Suprapubic skin (tissue), 4 donors: Measurements from ENCODE around the gene SP2. TPM values are rescaled to one million over a fixed set of nuclear protein-coding genes. Genes with fewer than 3 reads are reported as not detected.

Experiments used
- DNase-seq, 2 donors: peaks; one replicate each; pipeline ENCODE4 v3.0.0-alpha.2; 2019; ENCODE audit warnings: low spot score in 2 of 2
- H3K27ac ChIP-seq: fragments of 200-600 bp; sonication (generic); one replicate; pipeline ENCODE4 v1.5.1; 2019
- H3K27me3 ChIP-seq: fragments of 200-600 bp; sonication (generic); one replicate; pipeline ENCODE4 v1.5.1; 2019
- H3K36me3 ChIP-seq: fragments of 200-600 bp; sonication (generic); one replicate; pipeline ENCODE4 v1.5.1; 2019
- H3K4me1 ChIP-seq: fragments of 200-600 bp; sonication (generic); one replicate; pipeline ENCODE4 v1.5.1; 2019
- H3K4me3 ChIP-seq: fragments of 200-600 bp; sonication (generic); one replicate; pipeline ENCODE4 v1.5.1; 2019; ENCODE audit warnings: mild to moderate bottlenecking
- H3K9me3 ChIP-seq: fragments of 200-600 bp; sonication (generic); one replicate; pipeline ENCODE4 v1.5.1; 2019
- EP300 ChIP-seq: sonication (generic); formaldehyde crosslinking; IDR thresholded peaks from one replicate; pipeline ENCODE4 v1.6.1; 2017; ENCODE audit warnings: antibody characterized with exemption
- POLR2A ChIP-seq, 2 donors: fragments of 450-650 bp; IDR thresholded peaks; one replicate each; pipeline ENCODE4 v1.6.1; 2017; ENCODE audit warnings: antibody characterized with exemption in 2 of 2, mild to moderate bottlenecking in 2 of 2, moderate library complexity in 2 of 2
- POLR2AphosphoS5 ChIP-seq, 3 donors: sonication (generic); formaldehyde crosslinking; IDR thresholded peaks; one replicate each; pipeline ENCODE4 v1.6.1; 2017; ENCODE audit warnings: antibody characterized with exemption in 3 of 3
- WGBS: methylation state at CpG from one replicate; pipeline ENCODE4 v1.1.5; 2018; 5-methylcytosine and 5-hydroxymethylcytosine counted together
- total RNA-seq, 4 donors: library from RNA; depleted of rRNA; stranded (reverse); fragments of >200 nt; gene quantifications; one replicate each; pipeline ENCODE4 v1.1.0, GENCODE V29; 2016
- TF ChIP-seq, protein P1 (sequence below), 2 donors: fragments of 200-600 bp in 1 of 2; fragments of 450-650 bp in 1 of 2; sonication (generic) in 1 of 2; IDR thresholded peaks; one replicate each; pipeline ENCODE4 v1.5.1; 2016 to 2019; ENCODE audit warnings: antibody characterized with exemption in 2 of 2, mild to moderate bottlenecking in 1 of 2, moderate library complexity in 1 of 2

Gene SP2
- total RNA-seq, 4 donors from 2014 or later = 6.9 to 12.7 (median 9.8) TPM

DNA sequence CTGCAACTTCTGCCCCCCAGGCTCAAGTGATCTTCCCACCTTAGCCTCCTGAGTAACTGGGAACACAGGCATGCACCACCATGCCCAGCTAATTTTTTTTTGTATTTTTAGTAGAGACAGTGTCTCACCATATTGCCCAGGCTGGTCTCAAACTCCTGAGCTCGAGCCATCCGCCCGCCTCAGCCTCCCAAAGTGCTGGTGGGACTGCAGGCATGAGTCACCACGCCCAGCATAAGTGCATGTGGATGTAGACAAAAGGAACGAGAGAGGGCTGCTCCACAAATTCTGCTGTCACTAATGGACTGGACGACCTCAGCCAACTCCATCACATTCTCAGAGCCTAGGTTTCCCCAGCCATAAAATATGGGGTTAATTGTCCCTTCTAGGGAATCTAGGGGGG is 7.7 kb upstream of the SP2 start:
- H3K4me1 ChIP-seq = peaks cover 29% of the 10 kb centered on the region
- no peak for DNase-seq
- no peaks in the 10 kb centered on the region for H3K9me3 ChIP-seq
- H3K27me3 ChIP-seq = no peaks in the 10 kb centered on the region
- no peak overlapping the region for H3K27ac ChIP-seq
- whole genome bisulfite sequencing = 71% methylated on average over 6 of the region's 6 CpGs
- TF ChIP-seq POLR2AphosphoS5 (IDR thresholded peaks at IDR 0.05) (no peak), POLR2A (IDR thresholded peaks at IDR 0.05) (no peak), EP300 (no peak)
- TF ChIP-seq, protein P1, sequence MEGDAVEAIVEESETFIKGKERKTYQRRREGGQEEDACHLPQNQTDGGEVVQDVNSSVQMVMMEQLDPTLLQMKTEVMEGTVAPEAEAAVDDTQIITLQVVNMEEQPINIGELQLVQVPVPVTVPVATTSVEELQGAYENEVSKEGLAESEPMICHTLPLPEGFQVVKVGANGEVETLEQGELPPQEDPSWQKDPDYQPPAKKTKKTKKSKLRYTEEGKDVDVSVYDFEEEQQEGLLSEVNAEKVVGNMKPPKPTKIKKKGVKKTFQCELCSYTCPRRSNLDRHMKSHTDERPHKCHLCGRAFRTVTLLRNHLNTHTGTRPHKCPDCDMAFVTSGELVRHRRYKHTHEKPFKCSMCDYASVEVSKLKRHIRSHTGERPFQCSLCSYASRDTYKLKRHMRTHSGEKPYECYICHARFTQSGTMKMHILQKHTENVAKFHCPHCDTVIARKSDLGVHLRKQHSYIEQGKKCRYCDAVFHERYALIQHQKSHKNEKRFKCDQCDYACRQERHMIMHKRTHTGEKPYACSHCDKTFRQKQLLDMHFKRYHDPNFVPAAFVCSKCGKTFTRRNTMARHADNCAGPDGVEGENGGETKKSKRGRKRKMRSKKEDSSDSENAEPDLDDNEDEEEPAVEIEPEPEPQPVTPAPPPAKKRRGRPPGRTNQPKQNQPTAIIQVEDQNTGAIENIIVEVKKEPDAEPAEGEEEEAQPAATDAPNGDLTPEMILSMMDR (IDR thresholded peaks at IDR 0.05) = no peak
- H3K4me3 ChIP-seq = no peak overlapping the region
- no peaks in the 10 kb centered on the region for H3K36me3 ChIP-seq

DNA sequence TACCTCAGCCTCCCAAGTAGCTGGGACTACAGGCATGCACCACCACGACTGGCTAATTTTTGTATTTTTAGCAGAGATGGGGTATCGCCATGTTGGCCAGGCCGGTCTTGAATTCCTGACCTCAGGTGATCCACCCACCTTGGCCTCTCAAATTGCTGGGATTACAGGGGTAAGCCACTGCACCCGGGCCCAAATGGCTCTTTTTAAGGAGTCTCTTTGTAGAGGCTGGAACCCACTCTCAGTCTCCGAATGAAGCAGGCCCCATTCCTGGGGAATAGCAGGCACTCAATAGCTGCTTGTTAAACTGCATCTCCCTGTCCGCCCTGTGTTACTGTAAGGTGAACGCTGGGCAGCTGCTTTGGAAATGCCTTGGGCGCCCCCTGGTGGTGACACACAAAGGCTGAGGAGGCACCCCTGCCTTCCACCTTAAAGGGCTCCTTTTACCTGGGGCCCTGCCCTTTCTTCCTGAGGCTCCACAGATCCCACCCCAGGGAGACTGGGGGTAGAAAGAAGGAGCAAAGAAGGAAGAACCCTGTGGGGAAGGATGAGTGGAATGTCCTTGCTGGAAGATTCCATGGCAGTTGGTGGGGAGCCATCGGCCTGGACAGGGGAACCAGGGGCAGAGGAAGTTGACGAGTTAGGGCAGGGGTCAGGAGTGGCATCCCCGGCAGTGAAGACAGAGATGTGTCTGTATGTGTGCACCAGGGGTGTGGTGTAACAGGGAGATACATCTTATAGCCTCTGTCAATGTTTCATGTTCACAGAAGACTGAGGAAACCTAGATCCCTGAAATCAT is 6.1 kb upstream of the SP2 start:
- 36% methylated on average over 11 of the region's 11 CpGs for WGBS
- H3K9me3 ChIP-seq = no peaks in the 10 kb centered on the region
- H3K36me3 ChIP-seq = no peaks in the 10 kb centered on the region
- peak; percentile 92 to 95 for DNase-seq
- TF ChIP-seq EP300 = no peak
- TF ChIP-seq, protein P1 (IDR thresholded peaks at IDR 0.05) = peak; percentile 93
- TF ChIP-seq POLR2A (IDR thresholded peaks at IDR 0.05) = no peak
- no peak overlapping the region for H3K4me3 ChIP-seq
- H3K4me1 ChIP-seq = peaks cover 27% of the 10 kb centered on the region
- H3K27ac ChIP-seq = no peak overlapping the region
- H3K27me3 ChIP-seq = no peaks in the 10 kb centered on the region

DNA sequence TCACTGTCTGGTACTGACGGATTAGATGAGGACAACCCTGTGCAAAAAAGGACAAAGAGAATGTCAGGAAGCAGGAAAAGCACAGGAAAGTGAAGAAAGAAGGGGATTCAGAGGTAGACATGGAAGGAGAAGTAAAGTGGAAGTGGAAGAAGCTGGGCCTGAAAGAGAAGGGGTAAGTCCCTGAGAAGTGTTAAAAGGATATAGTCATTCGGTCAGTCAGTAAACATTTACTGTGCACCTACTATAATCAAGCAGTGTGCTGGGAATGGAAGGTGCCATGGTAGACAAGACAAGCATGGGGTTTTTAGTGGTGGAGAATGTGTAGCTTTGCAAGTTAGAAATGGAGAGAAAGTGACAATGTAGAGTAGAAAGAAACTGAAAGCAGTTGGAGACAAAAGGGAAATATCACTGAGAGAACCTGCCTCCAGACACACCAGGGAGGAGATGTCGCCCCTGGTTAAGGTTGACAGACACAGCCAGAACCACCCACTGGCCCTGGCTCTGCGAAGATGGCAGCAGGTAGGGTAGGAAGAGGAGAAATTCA is 4.4 kb upstream of the SP2 start:
- Histone ChIP-seq H3K9me3 (no peaks in the 10 kb centered on the region), H3K27me3 (no peaks in the 10 kb centered on the region), H3K36me3 (no peaks in the 10 kb centered on the region), H3K27ac (no peak overlapping the region), H3K4me3 (no peak overlapping the region), H3K4me1 (peaks cover 16% of the 10 kb centered on the region)
- DNase-seq = no peak
- TF ChIP-seq EP300 (no peak), POLR2A (IDR thresholded peaks at IDR 0.05) (no peak), POLR2AphosphoS5 (IDR thresholded peaks at IDR 0.05) (no peak)
- TF ChIP-seq, protein P1 (IDR thresholded peaks at IDR 0.05) = no peak
- whole genome bisulfite sequencing = 83% methylated on average over 4 of the region's 4 CpGs

DNA sequence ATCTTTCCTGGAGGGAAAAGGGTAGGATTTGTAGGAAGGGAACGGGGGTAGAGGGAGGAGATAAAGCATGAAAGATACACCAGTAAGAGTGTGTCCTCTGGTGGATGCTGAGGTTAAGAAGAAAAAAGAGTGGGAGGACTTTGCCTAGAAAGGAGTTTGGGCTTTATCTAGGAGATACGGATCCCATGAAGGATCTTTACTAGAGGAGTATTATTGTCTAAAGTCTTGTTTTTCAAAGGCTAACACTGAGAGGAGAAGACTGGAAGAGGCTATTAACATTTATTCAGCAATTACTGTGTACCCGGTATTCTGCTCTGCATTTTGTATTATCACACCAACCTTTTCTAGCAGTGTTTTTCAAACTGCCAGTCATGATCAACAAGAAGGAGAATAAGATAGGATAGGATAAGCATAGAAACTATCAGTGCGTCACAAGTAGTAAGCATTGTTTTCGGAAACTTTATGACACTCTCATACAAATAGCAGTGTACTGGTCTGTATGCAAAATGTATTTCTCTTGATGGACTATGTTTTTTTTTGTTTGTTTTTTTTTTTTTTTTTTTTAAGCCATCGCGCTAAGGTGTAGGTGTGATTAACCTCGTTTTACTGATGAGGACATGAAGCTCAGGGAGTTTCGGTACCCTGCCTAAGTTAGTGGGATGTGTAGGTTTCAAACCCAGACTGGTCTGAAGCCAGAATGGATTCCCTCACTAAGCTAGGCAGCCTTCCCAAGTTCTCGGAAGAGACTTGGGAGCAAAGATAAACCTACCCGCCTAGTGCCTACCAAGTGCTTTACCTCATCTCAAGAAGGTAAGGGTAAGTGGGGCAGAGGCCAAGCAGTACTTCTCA is 1.3 kb upstream of the SP2 start:
- H3K36me3 ChIP-seq = peaks cover under 1% of the 10 kb centered on the region
- H3K27ac ChIP-seq = peak overlapping the region; percentile 90
- H3K27me3 ChIP-seq = no peaks in the 10 kb centered on the region
- 27% methylated on average over 11 of the region's 11 CpGs for WGBS
- H3K4me3 ChIP-seq = peak overlapping the region; percentile 77
- no peaks in the 10 kb centered on the region for H3K9me3 ChIP-seq
- DNase-seq = no peak
- TF ChIP-seq POLR2A (IDR thresholded peaks at IDR 0.05) = no peak
- TF ChIP-seq POLR2AphosphoS5 (IDR thresholded peaks at IDR 0.05) = no peak
- no peak for TF ChIP-seq EP300
- TF ChIP-seq, protein P1 (IDR thresholded peaks at IDR 0.05) = no peak
- peaks cover 33% of the 10 kb centered on the region for H3K4me1 ChIP-seq

DNA sequence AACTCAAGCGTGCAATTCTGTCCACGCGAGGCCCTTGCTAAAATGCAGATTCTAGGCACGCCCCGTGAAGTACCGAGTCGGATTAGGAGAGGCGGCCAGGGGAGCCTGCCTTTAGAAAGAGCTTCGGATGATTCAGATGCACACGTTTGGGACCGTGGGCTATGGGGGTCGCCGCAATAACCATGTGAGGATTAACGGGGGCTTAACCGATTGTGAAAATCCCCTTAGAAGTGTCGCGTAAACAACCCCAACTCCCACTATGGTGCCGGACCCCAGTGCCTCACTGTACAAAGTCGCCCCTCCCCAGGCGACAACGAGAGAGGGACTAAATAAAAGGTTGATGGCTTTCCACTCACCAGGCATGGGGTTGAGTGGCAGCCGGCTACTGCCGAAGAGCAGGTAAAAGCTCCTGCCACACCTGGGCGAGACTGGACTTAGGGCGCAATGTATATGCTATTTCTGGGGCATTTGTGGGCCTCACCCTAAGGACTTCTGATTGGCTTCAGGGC is 635 bp upstream of the SP2 start:
- H3K36me3 ChIP-seq = peaks cover 4% of the 10 kb centered on the region
- peak; percentile 57 to 90 for TF ChIP-seq POLR2A (IDR thresholded peaks at IDR 0.05)
- TF ChIP-seq, protein P1 (IDR thresholded peaks at IDR 0.05) = no peak
- TF ChIP-seq POLR2AphosphoS5 (IDR thresholded peaks at IDR 0.05) = no peak
- peak overlapping the region; percentile 77 for H3K4me3 ChIP-seq
- H3K27ac ChIP-seq = peak overlapping the region; percentile 90
- no peaks in the 10 kb centered on the region for H3K27me3 ChIP-seq
- DNase-seq = peak in 1 of 2 donors; percentile 80
- peaks cover 39% of the 10 kb centered on the region for H3K4me1 ChIP-seq
- 0% methylated on average over 22 of the region's 25 CpGs for WGBS
- no peaks in the 10 kb centered on the region for H3K9me3 ChIP-seq
